T-cell (primary cell): ENCODE results near the gene DLGAP1. TPM values are rescaled to one million over a fixed set of nuclear protein-coding genes. Genes with fewer than 3 reads are reported as not detected.

Experiments
- ATAC-seq, 4 experiments: fragments of 200-7000 bp in 3 of 4; fragments of 150-1000 bp in 1 of 4; cut with Tn5 transposase; replicated peaks in 1 of 4; 1 replicate in 3 of 4; 2 replicates in 1 of 4; pipeline ENCODE4 v1.10.0; 2021; ENCODE audit warnings: moderate library complexity in 3 of 4, mild to moderate bottlenecking in 2 of 4, moderate number of reproducible peaks in 1 of 4
- CTCF ChIA-PET, 2 donors: fragments of 300-600 bp; sonication (Branson Sonifier 250); formaldehyde crosslinking; loops; one replicate each; lab custom pipeline; 2022; ENCODE audit warnings: antibody characterized with exemption in 2 of 2; lab: Charles Lee
- POLR2A ChIA-PET, 2 donors: fragments of 300-600 bp; sonication (Branson Sonifier 250); formaldehyde crosslinking; loops; one replicate each; lab custom pipeline; 2022; ENCODE audit warnings: antibody characterized with exemption in 2 of 2; lab: Charles Lee
- DNase-seq, 35 experiments: peaks; one replicate each; pipeline versions ENCODE4 v3.0.0 to v3.0.0-alpha.2; 2013 to 2023
- H3K27ac ChIP-seq: one replicate; pipeline ENCODE4 v1.5.1; 2013; ENCODE audit warnings: low read length
- H3K27me3 ChIP-seq, 2 experiments: replicated peaks in 1 of 2; 1 replicate in 1 of 2; 2 replicates in 1 of 2; pipeline versions ENCODE4 v1.6.1 to v1.7.0; 2013; ENCODE audit warnings: low read length in 1 of 2, mixed read lengths in 1 of 2; ENCODE audit not compliant: control insufficient read depth in 2 of 2, insufficient read depth in 2 of 2; ENCODE audit errors: extremely low read depth in 1 of 2
- H3K36me3 ChIP-seq, 2 donors: 1 replicate in 1 of 2; 2 replicates in 1 of 2; pipeline versions ENCODE4 v1.6.1 to v1.7.0; 2013; ENCODE audit warnings: low read length in 1 of 2; ENCODE audit not compliant: control insufficient read depth in 2 of 2, insufficient read depth in 1 of 2; ENCODE audit errors: extremely low read depth in 1 of 2
- H3K4me1 ChIP-seq, 2 experiments: 1 replicate in 1 of 2; 2 replicates in 1 of 2; pipeline versions ENCODE4 v1.6.1 to v1.7.0; 2013; ENCODE audit warnings: low read length in 2 of 2, mixed read lengths in 1 of 2; ENCODE audit not compliant: insufficient read depth in 2 of 2, control insufficient read depth in 1 of 2; ENCODE audit errors: extremely low read depth in 1 of 2
- H3K4me3 ChIP-seq, 2 donors: 1 replicate in 1 of 2; 2 replicates in 1 of 2; pipeline versions ENCODE4 v1.5.1 to v1.7.0; 2013; ENCODE audit warnings: mild to moderate bottlenecking in 2 of 2, low read length in 1 of 2, moderate library complexity in 1 of 2; ENCODE audit not compliant: control insufficient read depth in 1 of 2; ENCODE audit errors: extremely low read depth in 1 of 2
- H3K9me3 ChIP-seq: 2 replicates; pipeline ENCODE4 v1.7.0; 2013
- H3K27ac Mint-ChIP-seq, 2 donors: one replicate each; pipeline ENCODE4 v1.8.0; 2020 to 2021; ENCODE audit warnings: mild to moderate bottlenecking in 2 of 2, mixed read lengths in 2 of 2
- H3K27me3 Mint-ChIP-seq, 2 donors: one replicate each; pipeline ENCODE4 v1.8.0; 2021 to 2022; ENCODE audit warnings: mixed read lengths in 2 of 2
- H3K36me3 Mint-ChIP-seq: one replicate; pipeline ENCODE4 v1.8.0; 2021; ENCODE audit warnings: mixed read lengths
- H3K4me1 Mint-ChIP-seq, 3 donors: one replicate each; pipeline ENCODE4 v1.8.0; 2020 to 2022; ENCODE audit warnings: mixed read lengths in 3 of 3, mild to moderate bottlenecking in 1 of 3
- H3K4me3 Mint-ChIP-seq, 3 donors: one replicate each; pipeline ENCODE4 v1.8.0; 2020 to 2022; ENCODE audit warnings: mild to moderate bottlenecking in 3 of 3, mixed read lengths in 3 of 3, moderate library complexity in 3 of 3
- H3K9me3 Mint-ChIP-seq, 3 donors: one replicate each; pipeline ENCODE4 v1.8.0; 2020 to 2022; ENCODE audit warnings: mixed read lengths in 3 of 3
- WGBS: methylation state at CpG from one replicate; pipeline ENCODE4 v1.1.5; 2013; ENCODE audit warnings: missing lambda C conversion rate; ENCODE audit not compliant: insufficient coverage; 5-methylcytosine and 5-hydroxymethylcytosine counted together
- total RNA-seq, 35 experiments: library from RNA in 6 of 35; stranded (reverse) in 6 of 35; fragments of 120-200 nt in 1 of 35; gene quantifications; one replicate each; pipeline versions ENCODE4 v1.2.1 to v1.2.4 and lab custom pipeline; 2013 to 2026

The DLGAP1 gene
- total RNA-seq, 5 donors from 2014 or later (not counting 1 experiment from before 2014, with no cell fraction given): 0.25 to 1.8 (median 0.26) TPM

- Mint-ChIP-seq H3K9me3 (no peaks in the 10 kb centered on the region), H3K4me1 (no peaks in the 10 kb centered on the region), H3K27me3 (peaks cover 13 to 18% of the 10 kb centered on the region in 2 donors), H3K4me3 (no peak overlapping the region), H3K27ac (no peak overlapping the region), H3K36me3 (no peaks in the 10 kb centered on the region)
- H3K4me1 ChIP-seq: no peaks in the 10 kb centered on the region
- DNase-seq (no peak), ATAC-seq (no peak)
- no peak overlapping the region for H3K4me3 ChIP-seq
- WGBS: no CpG with 5 or more reads among the region's 2 CpGs
- H3K36me3 ChIP-seq: no peaks in the 10 kb centered on the region
- no peaks in the 10 kb centered on the region for H3K9me3 ChIP-seq
- ChIA-PET POLR2A (no interaction called here), CTCF (no interaction called here)
- H3K27ac ChIP-seq: no peak overlapping the region
- H3K27me3 ChIP-seq: no peaks in the 10 kb centered on the region
Observed at GRCh38 chr18:3919396-3920061, 535.6 kb downstream of the DLGAP1 start.

DNA sequence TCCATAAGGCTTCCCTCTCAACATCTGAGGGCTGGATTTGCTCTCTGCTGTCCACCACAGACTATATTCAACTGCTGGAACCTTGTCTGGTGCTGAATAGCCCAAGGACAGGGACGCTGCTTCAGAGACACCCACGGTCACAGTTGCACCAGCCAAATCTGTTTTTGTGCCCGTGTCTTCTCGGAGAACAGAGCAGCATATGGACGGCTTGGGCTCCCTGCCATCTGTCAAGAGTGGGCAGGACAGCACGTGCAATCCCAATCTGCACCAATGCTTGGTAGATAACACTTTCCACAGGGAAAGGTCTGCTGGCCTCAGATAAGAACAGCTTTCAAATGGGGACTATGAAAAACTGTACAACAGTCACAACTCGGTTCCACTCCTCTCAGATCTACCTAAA is 539.0 kb downstream of the DLGAP1 start:
- no peaks in the 10 kb centered on the region for H3K4me1 ChIP-seq
- POLR2A ChIA-PET: no interaction called here
- no peaks in the 10 kb centered on the region for H3K36me3 Mint-ChIP-seq
- H3K27ac Mint-ChIP-seq: no peak overlapping the region
- no peak for ATAC-seq
- H3K9me3 Mint-ChIP-seq: no peaks in the 10 kb centered on the region
- H3K4me3 ChIP-seq: no peak overlapping the region
- DNase-seq: no peak
- peaks cover 10 to 15% of the 10 kb centered on the region in 2 donors for H3K27me3 Mint-ChIP-seq
- no peaks in the 10 kb centered on the region for H3K27me3 ChIP-seq
- no peaks in the 10 kb centered on the region for H3K9me3 ChIP-seq
- WGBS: 77% methylated on average over 6 of the region's 7 CpGs
- H3K4me1 Mint-ChIP-seq: no peaks in the 10 kb centered on the region
- CTCF ChIA-PET: no interaction called here
- H3K4me3 Mint-ChIP-seq: no peak overlapping the region
- no peaks in the 10 kb centered on the region for H3K36me3 ChIP-seq
- no peak overlapping the region for H3K27ac ChIP-seq

DNA sequence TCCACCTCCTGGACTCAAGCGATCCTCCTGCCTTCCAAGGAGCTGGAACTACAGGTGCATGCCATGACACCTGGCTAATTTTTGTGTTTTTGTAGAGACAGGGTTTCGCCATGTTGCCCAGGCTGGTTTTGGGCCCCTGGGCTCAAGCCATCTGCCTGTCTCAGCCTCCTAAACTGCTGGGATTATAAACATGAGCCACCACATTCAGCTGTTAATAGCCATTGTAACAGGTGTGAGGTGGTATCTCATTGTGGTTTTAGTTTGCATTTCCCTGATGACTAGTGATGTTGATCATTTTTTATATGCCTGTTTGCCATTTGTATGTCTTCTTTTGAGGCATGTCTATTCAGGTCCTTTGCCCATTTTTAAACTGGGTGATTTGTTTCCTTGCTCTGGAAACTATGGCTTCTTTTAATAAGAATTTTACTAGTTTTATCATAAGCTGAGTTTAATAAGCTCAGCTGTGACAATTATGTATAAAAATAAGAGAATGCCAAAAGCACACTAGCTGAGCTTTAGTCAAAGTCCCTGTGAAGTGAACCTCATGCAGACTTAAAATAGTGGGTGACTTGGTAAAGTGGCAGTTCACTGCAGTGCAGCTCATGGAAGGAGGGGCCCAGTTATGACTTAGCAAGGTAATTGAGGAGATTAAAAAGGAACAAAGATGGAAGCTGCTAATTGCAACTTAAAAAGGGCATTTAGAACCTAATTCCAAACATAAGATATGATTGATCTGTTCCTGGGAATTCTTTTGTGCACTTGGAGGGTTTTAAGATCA is 540.1 kb downstream of the DLGAP1 start:
- Mint-ChIP-seq H3K27ac (no peak overlapping the region), H3K4me3 (no peak overlapping the region), H3K4me1 (no peaks in the 10 kb centered on the region), H3K36me3 (no peaks in the 10 kb centered on the region), H3K9me3 (no peaks in the 10 kb centered on the region), H3K27me3 (peaks cover 7 to 9% of the 10 kb centered on the region in 2 donors)
- Histone ChIP-seq H3K36me3 (no peaks in the 10 kb centered on the region), H3K4me1 (no peaks in the 10 kb centered on the region), H3K27ac (no peak overlapping the region), H3K4me3 (no peak overlapping the region), H3K27me3 (no peaks in the 10 kb centered on the region), H3K9me3 (no peaks in the 10 kb centered on the region)
- no peak for ATAC-seq
- POLR2A ChIA-PET: no interaction called here
- CTCF ChIA-PET: interaction anchor here in 1 of 2 donors (0.6 kb wide), 1 partner anchor 339 kb away, joined by 3 read pairs; no protein-coding TSS in a partner anchor
- no peak for DNase-seq
- WGBS: 83% methylated on average over 1 of the region's 2 CpGs

DNA sequence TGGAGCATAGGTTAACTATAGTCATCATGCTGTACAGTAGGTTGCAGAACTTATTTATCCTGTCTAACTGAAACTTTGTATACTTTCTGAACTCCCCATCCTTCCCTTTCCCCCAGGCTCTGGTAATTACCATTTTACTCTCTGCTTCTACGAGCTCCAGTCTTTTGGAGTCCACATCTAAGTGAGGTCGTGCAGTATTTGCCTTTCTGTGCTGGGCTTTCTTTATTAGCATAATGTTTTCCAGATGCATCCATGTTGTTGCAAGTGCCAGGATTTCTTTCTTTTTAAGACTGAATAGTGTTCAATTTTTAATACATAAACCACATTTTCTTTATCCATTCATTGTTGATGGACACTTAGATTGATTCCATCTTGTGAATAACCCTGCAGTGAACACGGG is 541.0 kb downstream of the DLGAP1 start:
- CTCF ChIA-PET: no interaction called here
- WGBS: no CpG with 5 or more reads among the region's 3 CpGs

DNA sequence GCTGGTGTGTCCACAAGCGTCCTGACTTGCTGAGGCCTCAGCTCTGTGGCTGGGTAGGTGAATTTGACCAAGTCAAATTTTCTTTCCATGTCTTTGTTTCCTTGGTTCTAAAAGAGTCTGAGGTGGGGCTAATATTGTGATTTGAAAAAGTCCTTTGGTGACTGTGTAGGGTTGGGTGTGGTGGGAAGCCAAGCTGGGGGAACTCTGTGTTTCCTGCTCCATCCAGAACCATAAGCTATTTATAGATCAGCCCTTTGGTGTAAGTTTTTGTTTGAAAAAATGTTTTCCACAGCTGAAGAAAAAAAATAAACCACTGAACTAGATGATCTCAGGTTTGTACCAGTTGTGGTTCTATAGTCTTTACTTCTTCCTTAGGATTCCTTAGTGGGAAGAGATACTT is 542.4 kb downstream of the DLGAP1 start:
- Mint-ChIP-seq H3K27me3 (peaks cover 3 to 4% of the 10 kb centered on the region in 2 donors), H3K4me3 (no peak overlapping the region)
- CTCF ChIA-PET: no interaction called here

More for the DNA sequence above, 541.0 kb downstream of the DLGAP1 start:
- Histone ChIP-seq H3K27me3 (no peaks in the 10 kb centered on the region), H3K36me3 (no peaks in the 10 kb centered on the region), H3K9me3 (no peaks in the 10 kb centered on the region), H3K4me1 (no peaks in the 10 kb centered on the region), H3K4me3 (no peak overlapping the region), H3K27ac (no peak overlapping the region)
- Mint-ChIP-seq H3K4me3 (no peak overlapping the region), H3K9me3 (no peaks in the 10 kb centered on the region), H3K4me1 (no peaks in the 10 kb centered on the region), H3K36me3 (no peaks in the 10 kb centered on the region), H3K27me3 (peaks cover 7 to 9% of the 10 kb centered on the region in 2 donors), H3K27ac (no peak overlapping the region)
- POLR2A ChIA-PET: no interaction called here
- DNase-seq: no peak
- no peak for ATAC-seq

DNA sequence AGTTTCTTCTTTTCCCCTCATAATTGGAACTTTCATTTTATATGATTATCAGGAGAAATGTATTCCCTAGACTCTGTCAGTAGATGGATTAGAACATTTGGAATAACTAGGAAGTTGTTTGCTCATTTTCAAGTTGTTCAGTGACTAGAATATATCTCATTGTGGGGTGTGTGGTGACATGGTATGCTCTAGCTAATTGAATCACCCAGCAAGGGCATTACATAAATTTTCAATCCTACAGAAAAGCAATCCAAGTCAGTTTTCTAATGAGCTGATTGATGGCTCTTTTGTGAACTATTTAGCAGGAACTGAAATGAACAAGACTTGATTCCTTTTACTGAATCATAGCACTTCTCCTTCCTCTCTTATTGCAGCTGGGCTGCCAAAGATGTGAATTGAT is 543.7 kb downstream of the DLGAP1 start:
- POLR2A ChIA-PET: no interaction called here

More for the DNA sequence above, 542.4 kb downstream of the DLGAP1 start:
- Histone ChIP-seq H3K4me1 (no peaks in the 10 kb centered on the region), H3K27ac (no peak overlapping the region), H3K9me3 (no peaks in the 10 kb centered on the region), H3K36me3 (no peaks in the 10 kb centered on the region), H3K4me3 (no peak overlapping the region), H3K27me3 (no peaks in the 10 kb centered on the region)
- DNase-seq (no peak), ATAC-seq (no peak)
- no peaks in the 10 kb centered on the region for H3K9me3 Mint-ChIP-seq
- 40% methylated on average over 1 of the region's 1 CpG for WGBS
- POLR2A ChIA-PET: no interaction called here
- no peaks in the 10 kb centered on the region for H3K4me1 Mint-ChIP-seq
- no peak overlapping the region for H3K27ac Mint-ChIP-seq
- H3K36me3 Mint-ChIP-seq: no peaks in the 10 kb centered on the region

More for the DNA sequence above, 543.7 kb downstream of the DLGAP1 start:
- H3K36me3 ChIP-seq: no peaks in the 10 kb centered on the region
- no peaks in the 10 kb centered on the region for H3K4me1 ChIP-seq
- no peak for ATAC-seq
- Mint-ChIP-seq H3K27ac (no peak overlapping the region), H3K27me3 (peaks cover 2 to 6% of the 10 kb centered on the region in 2 donors), H3K9me3 (no peaks in the 10 kb centered on the region), H3K36me3 (no peaks in the 10 kb centered on the region), H3K4me1 (no peaks in the 10 kb centered on the region), H3K4me3 (no peak overlapping the region)
- H3K27ac ChIP-seq: no peak overlapping the region
- CTCF ChIA-PET: no interaction called here
- no peak for DNase-seq
- peaks cover 0 to 2% of the 10 kb centered on the region in 2 experiments for H3K27me3 ChIP-seq
- no peaks in the 10 kb centered on the region for H3K9me3 ChIP-seq
- H3K4me3 ChIP-seq: no peak overlapping the region
